ENCODE results near the gene HOXB4. TPM values are rescaled to one million over a fixed set of nuclear protein-coding genes. Genes with fewer than 3 reads are reported as not detected.

HOXB4 gene
- total RNA-seq, 2 experiments from 2014 or later: 1.7 to 2.0 TPM

- ATAC-seq (no peak), DNase-seq (no peak)
- ChIA-PET POLR2A (interaction anchor here (0.5 kb wide), 1 partner anchor 10 kb away, joined by 3 read pairs; no protein-coding TSS in a partner anchor), CTCF (interaction anchor here (1.1 kb wide), 2 partner anchors 27 to 230 kb away, joined by 3 to 4 read pairs; no protein-coding TSS in a partner anchor)
- Mint-ChIP-seq H3K4me3 (no peak overlapping the region), H3K27me3 (peaks cover 5% of the 10 kb centered on the region), H3K9me3 (no peaks in the 10 kb centered on the region), H3K4me1 (ENCODE audit: low read depth) (peaks cover 7% of the 10 kb centered on the region), H3K36me3 (ENCODE audit: low read depth) (no peaks in the 10 kb centered on the region), H3K27ac (no peak overlapping the region)
- no peak for TF ChIP-seq CTCF (IDR thresholded peaks at IDR 0.05)
- intact Hi-C loops (cut with micrococcal nuclease): no loop called here
These were observed 12.0 kb downstream of the HOXB4 start for GRCh38 chr17:48565925-48566710.

GRCh38 chr17:48565022-48565554, 13.1 kb downstream of the HOXB4 start:
- ATAC-seq (no peak), DNase-seq (no peak)
- Mint-ChIP-seq H3K4me3 (no peak overlapping the region), H3K9me3 (no peaks in the 10 kb centered on the region), H3K4me1 (ENCODE audit: low read depth) (peaks cover 7% of the 10 kb centered on the region), H3K36me3 (ENCODE audit: low read depth) (no peaks in the 10 kb centered on the region), H3K27ac (no peak overlapping the region), H3K27me3 (peaks cover 5% of the 10 kb centered on the region)
- TF ChIP-seq CTCF (IDR thresholded peaks at IDR 0.05): no peak
- intact Hi-C loops (cut with micrococcal nuclease): no loop called here
- POLR2A ChIA-PET: interaction anchor here (1.8 kb wide), 1 partner anchor 21 kb away, joined by 6 read pairs; no protein-coding TSS in a partner anchor
- CTCF ChIA-PET: no interaction called here

GRCh38 chr17:48564188-48565021, 13.7 kb downstream of the HOXB4 start:
- ATAC-seq (no peak), DNase-seq (no peak)
- CTCF ChIA-PET: no interaction called here
- POLR2A ChIA-PET: interaction anchor here (0.6 to 1.8 kb wide), 2 partner anchors 21 to 141 kb away, joined by 3 to 6 read pairs; no protein-coding TSS in a partner anchor
- no peaks in the 10 kb centered on the region for H3K36me3 Mint-ChIP-seq (ENCODE audit: low read depth)
- peaks cover 7% of the 10 kb centered on the region for H3K4me1 Mint-ChIP-seq (ENCODE audit: low read depth)
- TF ChIP-seq CTCF (IDR thresholded peaks at IDR 0.05): no peak
- H3K9me3 Mint-ChIP-seq: no peaks in the 10 kb centered on the region
- H3K27me3 Mint-ChIP-seq: peaks cover 5% of the 10 kb centered on the region
- no peak overlapping the region for H3K4me3 Mint-ChIP-seq
- H3K27ac Mint-ChIP-seq: no peak overlapping the region
- intact Hi-C loops (cut with micrococcal nuclease): no loop called here

- CTCF ChIA-PET: no interaction called here
These were observed 14.3 kb downstream of the HOXB4 start for GRCh38 chr17:48563867-48564187.

More at GRCh38 chr17:48563867-48564187, 14.3 kb downstream of the HOXB4 start:
- no peaks in the 10 kb centered on the region for H3K9me3 Mint-ChIP-seq
- ATAC-seq: no peak
- intact Hi-C loops (cut with micrococcal nuclease): no loop called here
- POLR2A ChIA-PET: interaction anchor here (1.8 kb wide), 1 partner anchor 20 kb away, joined by 6 read pairs; no protein-coding TSS in a partner anchor
- TF ChIP-seq CTCF (IDR thresholded peaks at IDR 0.05): no peak
- H3K27me3 Mint-ChIP-seq: peaks cover 4% of the 10 kb centered on the region
- H3K36me3 Mint-ChIP-seq (ENCODE audit: low read depth): no peaks in the 10 kb centered on the region
- peaks cover 7% of the 10 kb centered on the region for H3K4me1 Mint-ChIP-seq (ENCODE audit: low read depth)
- no peak for DNase-seq
- no peak overlapping the region for H3K27ac Mint-ChIP-seq
- no peak overlapping the region for H3K4me3 Mint-ChIP-seq

All from activated CD8-positive, alpha-beta T cell treated with anti-CD3 and anti-CD28 coated beads for 36 hours (primary cell).